Measurements from ENCODE around the gene PIK3R5. TPM values are rescaled to one million over a fixed set of nuclear protein-coding genes. Genes with fewer than 3 reads are reported as not detected.

PIK3R5 gene
- total and polyA plus RNA-seq, 2 donors (not counting 3 experiments of a cell fraction or from before 2014, with no cell fraction given): not detected

- FAIRE-seq: no peak
- intact Hi-C loops (cut with micrococcal nuclease) (no loop called here), dilution Hi-C loops (cut with MboI; ENCODE audit: extremely low pct_ligation_motif_present, low sequenced_read_pairs) (no loop called here)
- no peak overlapping the region for H3K9ac ChIP-seq (replicated peaks; ENCODE audit: extremely low read depth, insufficient read depth, low read length)
- no peaks in the 10 kb centered on the region for H3K4me1 ChIP-seq (ENCODE audit: control insufficient read depth, extremely low read depth, insufficient read depth, low read length)
- TF ChIP-seq EZH2 (IDR thresholded peaks at IDR 0.05; ENCODE audit: borderline replicate concordance, low read depth, low read length, severe bottlenecking) (no peak), POLR2A (IDR thresholded peaks at IDR 0.05; ENCODE audit: low read depth, low read length) (no peak), GATA2 (IDR thresholded peaks at IDR 0.05; ENCODE audit: insufficient read depth, insufficient read length, low read depth, low read length) (no peak), FOS (IDR thresholded peaks at IDR 0.05; ENCODE audit: borderline replicate concordance, insufficient read depth, low read length) (no peak), MYC (IDR thresholded peaks at IDR 0.05; ENCODE audit: low read depth, low read length) (no peak), JUN (IDR thresholded peaks at IDR 0.05; ENCODE audit: borderline replicate concordance, insufficient read depth, insufficient read length, low read depth) (no peak), CTCF (IDR thresholded peaks at IDR 0.05; ENCODE audit: extremely low read depth in 1 of 2, insufficient read depth in 1 of 2, low read depth in 1 of 2, low read length in 2 of 2) (no peak), POLR2AphosphoS5 (IDR thresholded peaks at IDR 0.05; ENCODE audit: insufficient read depth, low read depth, low read length) (no peak), MAX (IDR thresholded peaks at IDR 0.05; ENCODE audit: insufficient read depth, insufficient read length) (no peak)
- no peaks in the 10 kb centered on the region for H3K27me3 ChIP-seq (ENCODE audit: control insufficient read depth in 2 of 2, insufficient read depth in 2 of 2, low read length in 2 of 2)
- no peaks in the 10 kb centered on the region for H3K9me1 ChIP-seq (replicated peaks; ENCODE audit: control insufficient read depth, extremely low read depth, insufficient read depth, low read length)
- ChIA-PET CTCF (no interaction called here), POLR2A (no interaction called here)
- H3K9me3 ChIP-seq (replicated peaks; ENCODE audit: control insufficient read depth, insufficient read depth, low read length): no peaks in the 10 kb centered on the region
- no peak overlapping the region for H3K4me2 ChIP-seq (ENCODE audit: insufficient read depth, low read length)
- H3K36me3 ChIP-seq (ENCODE audit: control insufficient read depth in 2 of 2, extremely low read depth in 1 of 2, insufficient read depth in 2 of 2, low read length in 2 of 2): no peaks in the 10 kb centered on the region
- BruUV-seq (replicated peaks): no TSS peak
- H3K27ac ChIP-seq (ENCODE audit: insufficient read depth, low read depth, low read length): no peak overlapping the region
- no peak overlapping the region for H3K4me3 ChIP-seq (replicated peaks in 1 of 3; ENCODE audit: insufficient read depth in 1 of 3, low read depth in 1 of 3, low read length in 3 of 3)
- no peak for DNase-seq (ENCODE audit: low read depth, low spot score)
- no peaks in the 10 kb centered on the region for H4K20me1 ChIP-seq (replicated peaks; ENCODE audit: control insufficient read depth, extremely low read depth, insufficient read depth, low read length)
- H3K79me2 ChIP-seq (ENCODE audit: control insufficient read depth, insufficient read depth, low read length): no peaks in the 10 kb centered on the region
- H2AFZ ChIP-seq (ENCODE audit: low read depth, low read length): no peak overlapping the region
Measured at GRCh38 chr17:8954339-8954738, 11.2 kb downstream of the PIK3R5 start.

All from endothelial cell of umbilical vein (primary cell).